A204.1 (cell line): Measurements from ENCODE around the gene ATP2B3.

ENCODE experiments used
- FAIRE-seq: peaks from 2 replicates; lab custom pipeline; 2012; peaks lifted over from hg19 to GRCh38; lab: Jason Lieb, UNC

ATP2B3 gene

DNA sequence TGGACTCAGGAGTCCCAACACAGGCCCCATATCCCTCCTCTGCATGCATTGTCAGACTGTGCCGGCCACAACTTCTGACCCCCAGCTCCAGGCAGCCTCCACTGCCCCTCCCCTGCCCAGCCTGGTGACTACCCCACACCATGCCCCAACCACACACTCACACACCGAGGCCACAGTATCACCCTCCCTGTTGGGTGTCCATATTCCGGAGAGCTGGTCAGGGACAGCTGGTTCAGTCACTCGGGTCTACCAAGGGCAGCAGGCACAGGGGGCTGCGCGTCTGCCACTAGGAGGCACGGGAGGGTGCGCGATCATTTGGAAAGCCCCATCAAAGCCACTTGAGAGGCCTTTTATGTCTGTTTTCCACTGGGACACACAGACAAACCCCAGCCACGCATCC lies 55.2 kb downstream of the ATP2B3 start:
- no peak for FAIRE-seq

DNA sequence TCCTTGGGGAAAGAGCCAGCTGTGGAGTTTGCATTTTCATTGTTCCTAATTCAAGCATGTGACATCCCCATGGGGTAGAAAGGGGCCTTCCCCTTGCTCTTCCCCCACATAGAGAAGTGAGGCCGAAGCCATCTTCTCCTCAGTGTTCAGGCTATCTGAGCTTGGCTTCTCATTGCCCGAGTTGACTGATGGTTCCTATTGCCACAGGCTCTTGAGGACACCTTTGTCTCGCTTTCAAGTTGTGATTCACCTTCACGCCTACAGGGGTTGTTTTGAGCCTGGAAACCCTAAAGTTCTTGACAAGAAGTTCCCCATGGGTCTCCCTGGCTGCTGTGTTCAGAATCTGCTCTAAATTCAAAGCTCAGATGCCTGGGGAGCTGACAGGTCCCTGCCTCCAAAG lies 56.5 kb downstream of the ATP2B3 start:
- no peak for FAIRE-seq

DNA sequence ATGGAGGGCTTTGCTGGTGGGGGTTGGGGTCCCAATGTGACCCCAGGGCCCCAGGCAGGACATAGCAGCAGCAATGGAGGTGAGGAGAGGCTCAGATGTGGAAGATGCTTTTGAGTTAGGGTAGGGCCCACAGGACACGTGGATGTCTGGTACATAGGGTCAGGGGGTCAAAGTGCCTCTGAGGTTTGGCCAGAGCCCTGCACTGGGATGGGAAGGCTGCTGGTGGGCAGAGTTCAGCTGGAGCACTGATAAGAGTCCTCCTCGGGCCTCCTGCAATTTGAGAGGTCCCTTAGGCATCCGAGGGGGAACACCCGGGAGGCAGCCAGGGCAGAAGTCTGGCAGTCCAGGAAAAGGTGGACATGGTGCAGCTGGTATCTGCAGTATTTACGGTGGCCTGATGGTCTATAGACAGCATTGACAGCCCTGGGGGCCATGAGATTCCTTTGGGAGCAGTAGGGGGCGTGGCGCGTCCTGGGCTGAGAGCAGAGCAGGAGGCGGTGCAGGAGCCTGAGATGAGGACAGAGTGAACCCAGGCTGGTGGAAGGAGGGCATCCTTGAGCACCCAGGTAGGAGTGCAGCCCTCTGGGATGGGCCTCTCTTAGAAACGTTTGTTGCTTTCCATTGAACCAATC lies 58.9 kb downstream of the ATP2B3 start:
- no peak for FAIRE-seq

DNA sequence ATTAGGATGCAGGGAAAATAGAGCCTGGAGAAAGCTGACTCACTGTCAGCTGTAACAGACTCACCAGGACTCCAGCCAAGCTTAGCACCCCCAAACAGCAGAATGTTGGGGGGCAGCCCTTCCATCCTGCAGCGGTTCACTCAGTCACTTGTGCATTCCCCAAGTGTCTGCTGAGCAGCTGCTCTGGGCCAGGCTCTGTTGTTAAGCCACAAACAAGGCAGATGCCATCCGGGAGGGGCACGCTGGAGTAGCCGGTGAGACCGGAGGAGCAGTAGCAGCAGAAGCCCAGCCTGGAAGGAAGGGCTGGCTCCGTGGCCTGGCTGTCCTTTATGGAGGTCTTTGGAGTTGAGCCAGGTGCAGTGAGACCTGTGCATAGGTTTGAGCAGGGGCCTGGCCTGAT lies 59.5 kb downstream of the ATP2B3 start:
- FAIRE-seq, result no peak

DNA sequence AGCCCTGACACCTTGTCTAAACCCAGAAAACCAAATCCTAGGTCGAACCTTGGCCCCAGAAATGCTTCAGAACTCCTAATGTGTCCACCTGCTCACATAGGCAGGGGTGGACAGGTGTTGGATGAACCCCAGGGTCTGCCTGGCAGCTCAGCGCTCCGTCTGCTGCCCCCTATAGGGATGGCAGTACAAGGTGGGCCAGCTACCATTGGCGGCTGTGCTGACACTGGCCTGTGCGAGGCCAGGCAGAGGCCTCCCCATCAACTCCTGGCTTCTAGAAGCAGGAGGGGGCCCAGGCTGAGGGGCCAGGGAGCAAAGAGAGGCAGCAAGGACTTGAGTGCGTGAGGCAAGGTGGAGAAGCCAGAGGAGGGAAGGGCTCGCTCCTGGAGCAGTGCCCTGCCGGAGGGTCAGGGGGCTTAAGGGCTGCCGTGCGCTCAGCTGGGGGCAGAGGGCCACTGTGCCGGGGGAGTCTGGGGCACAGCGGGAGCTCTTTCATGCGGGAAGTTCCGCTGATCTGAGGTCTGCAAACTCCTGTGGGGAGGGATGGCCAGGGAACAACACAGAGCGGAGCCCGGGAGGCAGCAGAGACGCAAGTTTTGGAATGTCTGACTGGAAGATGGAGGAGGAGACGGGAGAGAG lies 60.9 kb downstream of the ATP2B3 start:
- FAIRE-seq, result no peak

DNA sequence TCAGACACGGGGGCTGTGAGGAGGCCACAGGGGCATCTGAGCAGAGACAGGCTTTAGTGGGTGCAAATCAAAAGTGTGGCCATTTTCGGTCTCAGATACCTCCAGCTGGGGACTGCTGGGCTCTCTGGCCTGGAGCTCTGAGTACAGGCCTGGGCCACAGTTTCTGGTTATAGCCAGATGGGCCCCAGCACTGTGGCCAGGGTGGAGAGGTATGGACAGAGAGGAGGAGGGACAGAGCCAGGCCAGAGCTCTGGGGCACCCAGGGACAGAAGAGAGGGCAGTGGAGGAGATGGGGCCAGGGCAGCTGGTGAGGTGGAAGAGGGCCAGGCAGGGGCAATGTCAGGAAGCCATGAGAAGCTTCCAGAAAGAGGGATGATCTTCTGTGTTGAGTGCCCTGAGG lies 61.4 kb downstream of the ATP2B3 start:
- FAIRE-seq, result no peak

DNA sequence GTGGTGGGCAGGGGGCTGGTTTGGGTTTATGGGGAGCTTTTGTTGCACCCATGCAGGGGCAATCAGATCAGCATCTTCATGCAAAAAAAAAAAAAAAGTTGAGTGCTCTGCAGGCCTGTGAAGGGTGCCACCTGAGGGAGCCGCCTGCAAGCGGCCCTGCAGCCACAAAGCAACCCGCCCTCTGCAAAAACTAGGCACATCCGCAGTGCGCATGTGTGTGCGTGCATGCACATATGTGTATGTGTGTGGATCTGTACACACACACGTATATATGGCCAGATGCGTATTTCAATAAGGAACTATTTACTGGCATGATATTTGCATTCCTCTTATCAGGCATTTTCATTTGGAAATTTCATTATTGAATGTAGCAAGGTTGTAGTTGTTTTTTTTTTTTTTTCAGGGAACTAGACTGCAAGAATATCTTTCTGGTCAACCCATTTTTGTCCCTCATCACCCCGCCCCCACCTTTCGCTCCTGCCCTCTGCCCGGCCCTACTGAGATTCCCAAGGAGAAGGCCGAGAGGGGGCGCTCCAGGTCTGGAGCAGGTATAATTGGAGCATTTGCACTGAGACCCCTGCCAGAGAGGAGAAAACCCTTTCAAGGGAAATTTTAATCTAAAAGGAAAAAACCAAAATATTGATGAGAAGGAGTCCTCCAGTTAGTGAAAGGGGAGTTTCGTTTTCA lies 63.4 kb downstream of the ATP2B3 start:
- FAIRE-seq, result no peak

DNA sequence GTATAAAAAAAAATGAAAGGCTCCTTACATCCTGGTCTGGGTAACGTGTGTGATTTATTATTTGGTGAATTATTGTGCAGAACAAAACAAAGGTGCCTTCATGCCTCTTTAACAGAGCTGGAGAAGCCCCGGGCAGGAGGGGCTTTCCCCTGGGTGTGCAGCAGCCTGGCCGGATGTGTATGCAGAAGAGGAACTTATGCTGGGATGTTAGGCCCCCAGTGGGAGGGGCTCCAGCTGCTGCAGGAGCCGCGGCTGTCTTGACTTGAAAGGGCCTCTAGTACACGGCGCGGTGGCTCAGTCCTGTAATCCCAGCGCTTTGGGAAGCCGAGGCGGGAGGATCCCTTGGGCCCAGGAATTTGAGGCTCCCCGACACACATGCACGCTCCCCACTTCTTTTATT lies 65.5 kb downstream of the ATP2B3 start:
- no peak for FAIRE-seq

DNA sequence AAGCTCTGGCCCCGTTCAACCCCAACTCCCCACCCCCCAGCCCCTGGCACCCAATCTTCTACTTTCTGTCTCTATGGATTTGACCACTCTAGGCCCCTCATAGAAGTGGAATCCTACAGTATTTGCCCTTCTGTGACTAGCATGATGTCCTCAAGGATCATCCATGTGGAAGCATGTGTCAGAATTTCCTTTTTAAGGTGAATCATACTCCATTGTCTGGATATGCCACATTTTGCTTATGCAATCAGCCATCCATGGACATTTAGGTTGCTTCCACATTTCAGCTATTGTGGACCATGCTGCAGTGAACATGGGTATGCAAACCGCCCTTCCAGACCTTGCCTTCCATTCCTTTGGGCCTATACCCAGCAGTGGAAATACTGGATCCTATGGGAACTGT lies 66.0 kb downstream of the ATP2B3 start:
- no peak for FAIRE-seq

DNA sequence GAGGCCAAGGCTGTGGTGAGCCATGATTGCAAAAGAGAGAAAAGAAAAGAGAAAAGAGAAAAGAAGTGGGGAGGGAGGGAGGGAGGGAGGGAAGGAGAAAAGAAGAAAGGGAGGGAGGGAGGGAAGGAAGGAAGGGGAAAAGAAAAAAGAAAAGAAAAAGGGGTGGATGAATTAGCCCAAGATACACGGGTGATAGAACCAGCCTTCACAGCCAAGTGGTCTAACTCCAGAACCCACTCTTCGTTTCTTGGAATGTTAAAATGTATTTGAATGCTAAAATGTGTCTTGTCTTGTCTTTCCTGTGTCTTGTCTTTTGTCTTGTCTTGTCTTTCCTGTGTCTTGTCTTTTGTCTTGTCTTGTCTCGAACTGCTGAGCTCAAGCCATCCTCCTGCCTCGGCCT lies 68.4 kb downstream of the ATP2B3 start:
- FAIRE-seq, result no peak

DNA sequence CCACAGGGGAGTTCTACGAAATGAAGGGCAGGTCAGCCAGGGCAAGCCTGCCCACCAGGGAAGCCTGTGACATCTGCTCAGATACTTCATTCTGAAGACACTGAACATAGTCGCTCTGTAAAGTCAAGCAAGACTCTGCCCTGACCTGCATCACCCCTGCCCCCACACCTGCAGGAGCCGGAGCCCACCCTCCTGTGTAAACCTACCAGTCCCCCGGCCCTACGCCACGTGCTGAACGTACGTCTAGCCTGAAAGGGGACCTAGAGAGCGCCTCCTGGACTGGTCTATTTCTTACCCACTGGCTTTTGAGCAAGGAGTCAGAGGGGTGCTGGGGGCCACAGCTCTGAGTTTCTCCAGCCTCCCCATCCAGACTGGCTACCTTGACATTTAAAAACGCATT lies 69.9 kb downstream of the ATP2B3 start:
- FAIRE-seq, result no peak

DNA sequence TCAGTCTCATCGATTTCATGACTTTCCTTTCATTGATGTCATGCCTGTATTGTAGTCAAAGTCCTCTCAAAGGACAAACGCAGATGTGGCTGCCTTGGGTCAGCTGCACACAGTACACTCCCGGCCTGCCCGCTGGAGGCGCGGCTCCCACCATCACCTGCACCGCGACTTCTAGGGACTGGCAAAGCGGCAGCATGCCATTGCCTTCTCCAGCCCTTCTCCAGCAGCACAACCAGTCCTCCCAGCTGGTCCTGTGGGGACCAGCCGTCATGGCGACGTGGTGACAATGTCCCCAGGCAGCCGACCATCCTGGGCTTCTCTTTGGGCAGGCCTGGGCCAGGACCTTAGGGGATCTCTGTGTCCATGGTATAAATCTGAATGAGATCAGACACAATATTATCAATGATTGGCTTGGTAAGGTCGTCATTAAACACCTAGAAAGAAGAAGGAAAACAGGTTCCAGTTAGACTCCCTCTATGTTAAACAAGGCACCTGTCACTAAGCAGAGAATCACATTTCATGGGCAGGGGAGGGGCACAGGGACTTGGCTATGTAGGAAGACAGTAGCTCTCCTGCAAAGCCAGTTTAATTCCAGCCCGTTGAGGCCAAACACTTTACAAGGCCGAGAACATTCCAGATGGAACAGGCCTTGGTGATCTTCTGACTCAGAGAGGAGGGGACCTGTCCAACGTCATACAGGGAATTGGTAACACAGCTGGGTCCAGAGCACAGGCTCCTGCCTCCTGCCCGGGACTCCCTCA lies 70.8 kb downstream of the ATP2B3 start:
- FAIRE-seq, result no peak

DNA sequence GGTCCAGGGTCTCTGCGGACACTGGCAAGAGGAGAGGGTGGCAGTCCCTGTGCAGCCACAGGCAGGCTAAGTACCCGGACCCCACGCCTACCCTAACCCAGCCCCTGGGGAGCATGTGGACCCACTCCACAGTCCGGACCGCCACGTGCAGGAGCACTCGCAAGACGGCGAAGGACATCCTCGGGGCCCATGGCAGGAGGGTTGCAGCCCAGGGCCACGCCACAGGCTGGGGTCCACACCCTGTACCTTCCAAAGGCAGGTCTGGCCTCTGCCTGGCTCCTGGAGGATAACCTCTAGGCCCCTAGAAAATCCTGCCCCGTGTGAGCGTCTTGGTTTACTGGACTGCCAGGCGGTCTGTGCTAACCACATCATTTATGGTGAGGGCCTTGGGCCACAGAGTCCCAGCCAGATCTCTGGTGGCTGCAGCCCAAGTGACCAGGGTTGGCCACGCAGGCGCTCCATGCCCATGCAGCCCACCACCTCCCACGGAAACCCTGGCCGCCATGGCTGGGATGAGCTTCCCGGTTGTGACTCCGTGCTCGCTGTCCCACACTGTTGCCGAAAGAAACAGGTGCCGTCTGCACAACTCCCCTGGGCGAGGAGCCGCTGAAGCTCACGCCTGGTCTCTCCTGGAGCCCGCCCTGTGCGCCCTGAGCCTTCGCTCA lies 71.5 kb downstream of the ATP2B3 start:
- no peak for FAIRE-seq

DNA sequence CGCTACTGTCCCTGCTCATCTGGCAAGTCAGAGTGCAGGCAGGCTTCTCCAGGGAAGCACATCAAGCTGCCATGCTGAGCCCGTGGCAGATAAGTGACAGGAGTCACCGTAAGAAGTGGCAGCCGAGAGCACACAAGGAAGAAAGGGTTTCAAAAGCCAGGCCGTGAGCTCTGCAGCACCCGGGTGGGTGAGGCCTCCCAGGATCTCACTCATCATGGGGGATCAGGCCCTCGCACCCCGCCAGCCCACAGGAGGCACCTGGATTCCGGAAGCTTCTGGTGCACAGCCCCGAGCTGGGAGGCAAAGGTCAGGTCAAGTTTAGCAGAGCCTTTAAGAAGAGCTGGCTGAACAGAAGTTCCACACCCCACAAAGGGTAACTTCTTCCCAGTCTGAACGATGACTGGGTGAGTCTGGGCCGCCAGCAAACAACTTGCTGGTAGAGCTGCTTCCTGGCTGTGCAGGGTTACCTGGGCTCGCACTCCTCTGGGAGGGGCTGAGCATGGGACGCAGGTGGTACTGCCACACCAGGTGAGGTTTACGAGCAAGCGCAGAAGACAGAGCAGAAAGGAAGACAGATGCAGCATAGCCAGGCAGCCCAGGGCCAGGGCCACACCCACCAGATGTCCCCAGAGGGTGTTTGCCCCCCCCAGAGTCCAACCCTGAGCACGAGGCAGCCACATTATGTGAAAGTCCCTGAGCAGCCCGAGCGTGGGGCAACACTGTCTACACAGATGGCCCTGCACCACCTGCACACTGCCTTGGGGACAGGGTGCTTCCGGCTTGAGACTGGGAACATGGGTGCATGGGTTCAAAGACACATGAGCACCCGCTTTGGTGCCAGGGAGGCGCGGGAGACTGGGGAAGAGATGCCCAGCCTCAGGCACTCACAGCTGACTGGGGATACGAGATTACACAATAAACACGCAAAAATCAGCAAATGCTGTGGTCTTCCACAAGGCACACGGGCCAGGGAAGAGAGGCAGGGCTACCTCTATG lies 73.8 kb downstream of the ATP2B3 start:
- no peak for FAIRE-seq

DNA sequence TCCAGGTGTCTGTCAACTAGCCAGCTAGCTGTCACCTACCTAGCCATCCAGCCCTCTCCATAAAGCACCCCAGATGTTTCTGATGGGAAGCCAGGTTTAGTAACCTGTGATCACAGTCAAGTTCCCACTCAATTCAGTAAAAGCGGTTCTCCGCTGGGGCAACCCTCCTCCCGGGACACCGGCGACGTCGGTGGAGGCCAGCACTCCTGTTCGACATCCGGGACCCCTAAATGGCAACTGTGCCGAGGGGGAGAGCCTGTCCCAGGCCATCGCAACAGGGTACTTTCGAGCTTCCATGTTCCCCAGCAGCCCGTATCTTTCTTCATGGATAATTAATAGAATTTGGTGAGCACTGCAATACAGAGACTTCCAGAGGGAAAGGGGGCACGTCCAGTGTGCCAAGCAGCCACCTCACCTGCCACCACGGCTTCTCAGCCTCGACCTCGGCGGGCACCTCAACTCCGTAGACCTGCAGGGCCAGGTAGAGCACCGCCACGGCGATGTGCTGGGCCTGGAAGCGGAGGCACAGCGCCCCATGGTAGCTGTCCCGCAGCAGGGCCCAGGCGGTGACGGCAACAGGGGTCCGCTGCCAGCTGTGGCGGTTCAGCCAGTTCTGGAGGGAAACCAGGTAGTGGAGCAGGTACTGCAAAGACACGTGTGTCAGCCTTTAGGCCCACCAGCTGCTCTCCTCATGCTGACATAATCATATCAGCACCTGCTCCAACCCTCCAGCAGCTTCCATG lies 74.8 kb downstream of the ATP2B3 start:
- FAIRE-seq, result no peak

DNA sequence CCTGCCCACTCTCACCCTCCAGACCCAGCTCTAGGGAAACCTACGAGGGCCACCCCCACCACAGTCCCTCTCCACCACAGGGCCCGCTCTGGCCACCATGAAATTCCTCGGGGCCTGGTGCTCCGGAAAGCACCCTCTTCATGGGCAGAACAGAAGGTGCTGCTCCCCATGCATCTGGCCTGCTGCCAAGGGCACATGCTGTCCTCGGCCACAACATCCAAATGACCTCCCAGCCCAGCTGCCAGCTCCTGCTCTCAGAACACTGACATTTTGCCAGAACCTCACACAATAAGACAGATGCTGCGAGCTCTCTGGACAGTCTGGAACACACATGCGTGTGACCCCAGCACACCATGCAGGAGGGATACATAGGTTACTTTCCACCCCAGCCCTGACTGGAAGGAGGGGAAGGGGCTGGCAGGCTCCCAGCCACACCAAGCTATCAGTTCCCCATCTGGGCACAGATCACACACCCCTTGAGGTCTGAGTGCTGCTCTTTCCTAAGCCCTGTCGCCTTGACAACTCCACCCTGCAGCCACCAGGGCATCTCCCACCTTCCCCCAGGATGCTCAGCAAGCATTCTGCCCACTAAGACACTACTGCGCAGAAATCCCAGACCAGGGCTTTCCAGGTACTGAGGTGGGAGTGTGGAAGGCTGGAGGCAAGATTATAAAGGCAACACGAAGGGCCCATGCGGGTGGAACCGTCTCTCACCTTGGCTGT lies 75.7 kb downstream of the ATP2B3 start:
- no peak for FAIRE-seq

DNA sequence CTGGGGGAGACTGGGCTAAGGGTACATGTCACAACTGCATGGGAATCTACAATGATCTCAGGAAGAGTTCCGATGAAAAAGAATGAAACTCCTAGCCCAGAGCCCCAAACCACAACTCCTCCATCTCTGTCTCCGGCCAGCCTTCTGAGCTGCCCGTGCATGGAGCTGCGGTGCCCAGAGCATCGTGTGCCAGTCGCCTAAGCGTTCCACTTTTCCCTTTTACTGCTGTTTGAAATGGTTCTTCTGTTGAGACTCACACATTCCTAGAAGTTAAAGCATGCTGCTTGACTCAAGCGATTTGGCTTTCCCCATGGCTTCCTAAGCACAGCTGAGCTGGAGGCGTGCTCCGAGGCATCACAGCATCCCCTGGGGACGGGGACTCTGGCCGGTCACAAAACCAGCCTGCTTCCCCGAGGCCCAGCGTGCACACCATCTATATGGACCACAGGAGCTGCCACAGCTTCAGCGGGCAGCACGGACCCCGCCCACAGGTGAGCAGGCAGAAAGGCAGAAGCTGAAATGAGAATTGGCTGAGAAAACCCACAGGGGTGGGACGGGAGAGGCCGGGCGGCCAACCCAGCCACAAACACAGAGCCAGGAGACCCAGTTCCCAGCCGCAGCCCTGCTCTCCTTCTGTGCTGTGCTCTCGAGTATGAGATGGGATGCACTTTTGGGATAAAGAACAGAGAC lies 76.5 kb downstream of the ATP2B3 start:
- FAIRE-seq, result no peak

DNA sequence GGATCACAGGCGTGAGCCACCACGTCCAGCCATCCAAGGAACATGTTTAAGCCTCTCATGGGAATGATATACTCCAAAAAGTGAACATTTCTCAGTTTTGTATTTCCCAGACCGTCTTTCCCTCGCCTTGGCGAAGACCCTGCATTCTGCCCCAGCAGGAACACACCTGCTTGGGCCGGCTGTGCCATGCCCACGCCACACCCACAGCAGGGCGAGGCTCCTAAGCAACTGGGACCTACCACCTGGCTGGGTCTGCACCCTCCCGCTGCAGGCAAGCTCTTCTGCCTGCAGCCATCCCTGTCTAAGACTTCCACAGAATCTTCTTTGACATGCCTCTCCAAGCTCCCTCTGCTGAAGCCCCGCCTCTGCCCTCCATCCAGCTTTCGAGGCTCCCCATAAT lies 77.9 kb downstream of the ATP2B3 start:
- FAIRE-seq, result no peak
